D721Med (cell line): ENCODE measurements around the gene PKDCC.
A peak's percentile ranks its signal among the peaks of the same experiment; 100 is the strongest.

ENCODE experiments used
- DNase-seq: peaks from one replicate; pipeline ENCODE4 v3.0.0; 2011; ENCODE audit warnings: low spot score; ENCODE audit not compliant: insufficient read length
- FAIRE-seq: peaks from 2 replicates; lab custom pipeline; 2011; peaks lifted over from hg19 to GRCh38; lab: Jason Lieb, UNC
- TF ChIP-seq, protein P1 (sequence below): IDR thresholded peaks from 2 replicates; pipeline ENCODE4 v1.5.1; 2012; ENCODE audit warnings: mild to moderate bottlenecking, control low read depth; ENCODE audit not compliant: insufficient read depth; ENCODE audit errors: missing control alignments

PKDCC gene, protein sequence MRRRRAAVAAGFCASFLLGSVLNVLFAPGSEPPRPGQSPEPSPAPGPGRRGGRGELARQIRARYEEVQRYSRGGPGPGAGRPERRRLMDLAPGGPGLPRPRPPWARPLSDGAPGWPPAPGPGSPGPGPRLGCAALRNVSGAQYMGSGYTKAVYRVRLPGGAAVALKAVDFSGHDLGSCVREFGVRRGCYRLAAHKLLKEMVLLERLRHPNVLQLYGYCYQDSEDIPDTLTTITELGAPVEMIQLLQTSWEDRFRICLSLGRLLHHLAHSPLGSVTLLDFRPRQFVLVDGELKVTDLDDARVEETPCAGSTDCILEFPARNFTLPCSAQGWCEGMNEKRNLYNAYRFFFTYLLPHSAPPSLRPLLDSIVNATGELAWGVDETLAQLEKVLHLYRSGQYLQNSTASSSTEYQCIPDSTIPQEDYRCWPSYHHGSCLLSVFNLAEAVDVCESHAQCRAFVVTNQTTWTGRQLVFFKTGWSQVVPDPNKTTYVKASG

DNA sequence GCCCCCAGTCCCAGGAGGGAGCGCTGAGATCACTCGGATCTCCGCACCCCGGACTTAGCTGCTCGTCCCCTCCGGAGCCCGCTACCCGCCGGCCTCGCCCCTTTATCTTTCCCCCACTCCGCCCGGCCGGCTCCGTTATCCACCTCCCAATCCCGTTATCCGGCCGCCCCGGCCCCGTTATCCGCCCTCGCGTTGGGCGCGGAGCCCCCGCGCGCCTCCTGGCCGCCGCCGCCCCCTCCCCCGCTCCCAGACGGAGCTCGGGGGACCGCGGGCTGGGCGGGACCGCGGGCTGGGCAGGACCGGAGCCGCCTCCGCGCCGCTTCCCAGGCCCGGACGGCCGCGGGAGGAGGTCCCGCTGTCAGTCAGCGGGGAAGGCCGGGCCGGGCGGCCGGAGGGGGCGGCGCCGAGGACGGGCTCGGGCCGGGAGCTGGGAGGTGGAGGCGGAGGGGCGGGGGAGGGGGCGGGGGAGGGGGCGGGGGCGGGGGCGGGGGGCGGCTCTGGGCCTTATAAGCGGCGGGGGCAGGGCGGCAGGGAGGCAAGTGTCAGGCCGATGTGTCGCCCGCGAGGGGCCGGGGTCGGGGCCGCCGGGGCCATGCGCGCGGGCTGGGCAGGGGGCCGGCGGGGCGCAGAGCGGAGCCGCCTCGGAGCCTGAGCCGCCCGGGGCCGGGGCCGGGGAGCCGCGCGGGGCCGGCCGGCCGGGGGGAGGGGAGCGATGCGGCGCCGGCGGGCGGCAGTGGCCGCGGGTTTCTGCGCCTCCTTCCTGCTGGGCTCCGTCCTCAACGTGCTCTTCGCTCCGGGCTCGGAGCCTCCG lies at the start of gene PKDCC:
Gene PKDCC (plus strand): TSS at position 534 of the 811 bp plus-strand sequence. CDS start 179 bp downstream, at position 713.
- TF ChIP-seq, protein P1, sequence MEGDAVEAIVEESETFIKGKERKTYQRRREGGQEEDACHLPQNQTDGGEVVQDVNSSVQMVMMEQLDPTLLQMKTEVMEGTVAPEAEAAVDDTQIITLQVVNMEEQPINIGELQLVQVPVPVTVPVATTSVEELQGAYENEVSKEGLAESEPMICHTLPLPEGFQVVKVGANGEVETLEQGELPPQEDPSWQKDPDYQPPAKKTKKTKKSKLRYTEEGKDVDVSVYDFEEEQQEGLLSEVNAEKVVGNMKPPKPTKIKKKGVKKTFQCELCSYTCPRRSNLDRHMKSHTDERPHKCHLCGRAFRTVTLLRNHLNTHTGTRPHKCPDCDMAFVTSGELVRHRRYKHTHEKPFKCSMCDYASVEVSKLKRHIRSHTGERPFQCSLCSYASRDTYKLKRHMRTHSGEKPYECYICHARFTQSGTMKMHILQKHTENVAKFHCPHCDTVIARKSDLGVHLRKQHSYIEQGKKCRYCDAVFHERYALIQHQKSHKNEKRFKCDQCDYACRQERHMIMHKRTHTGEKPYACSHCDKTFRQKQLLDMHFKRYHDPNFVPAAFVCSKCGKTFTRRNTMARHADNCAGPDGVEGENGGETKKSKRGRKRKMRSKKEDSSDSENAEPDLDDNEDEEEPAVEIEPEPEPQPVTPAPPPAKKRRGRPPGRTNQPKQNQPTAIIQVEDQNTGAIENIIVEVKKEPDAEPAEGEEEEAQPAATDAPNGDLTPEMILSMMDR, result no peak
- peak; percentile 83 for DNase-seq
- FAIRE-seq, result no peak

DNA sequence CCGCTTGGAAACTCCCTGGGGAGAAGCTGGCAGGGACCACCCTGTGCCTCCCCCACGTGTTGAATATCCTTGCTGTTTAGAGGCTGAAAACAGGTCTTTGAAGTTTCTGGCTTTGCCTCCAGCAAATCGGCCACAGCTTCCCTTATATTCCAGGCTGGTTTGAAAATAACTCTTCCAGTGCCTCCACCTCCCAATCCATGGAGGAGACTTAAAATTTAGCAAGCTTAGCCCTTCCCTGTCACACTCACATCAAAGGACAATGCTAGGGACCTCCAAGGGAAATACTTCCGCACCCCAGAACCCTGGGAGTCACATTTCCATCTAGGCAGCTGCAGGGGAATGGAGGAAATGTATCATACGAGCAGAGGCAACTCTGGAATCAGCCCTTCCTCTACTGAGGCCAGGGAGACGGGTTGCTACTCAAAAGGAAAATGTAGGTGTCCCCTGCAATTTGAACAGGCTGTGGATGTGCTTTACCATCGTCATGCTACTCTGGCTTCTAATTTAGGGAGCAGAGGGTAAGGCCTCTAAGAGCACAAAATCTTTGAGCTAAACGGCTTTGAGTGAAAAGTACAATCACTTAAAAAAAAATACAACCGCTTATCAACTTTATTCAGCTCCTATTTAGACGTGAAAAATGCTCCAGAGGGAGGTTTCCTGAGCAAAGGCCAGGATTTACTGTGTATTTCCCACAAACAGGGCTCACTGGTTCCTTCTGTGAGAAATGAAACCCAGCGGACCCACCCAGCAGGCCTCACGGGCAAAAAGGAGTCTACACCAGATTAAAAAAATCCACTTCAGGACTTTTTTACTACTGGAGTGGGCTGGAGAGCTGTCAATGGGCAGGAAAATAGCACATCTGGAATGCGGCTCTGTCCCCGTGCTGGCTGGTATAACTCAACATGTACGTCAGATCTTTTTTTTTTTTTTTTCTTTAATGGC lies 49.4 kb upstream of the PKDCC start:
- FAIRE-seq (no peak), DNase-seq (no peak)
- TF ChIP-seq, protein P1, result no peak

DNA sequence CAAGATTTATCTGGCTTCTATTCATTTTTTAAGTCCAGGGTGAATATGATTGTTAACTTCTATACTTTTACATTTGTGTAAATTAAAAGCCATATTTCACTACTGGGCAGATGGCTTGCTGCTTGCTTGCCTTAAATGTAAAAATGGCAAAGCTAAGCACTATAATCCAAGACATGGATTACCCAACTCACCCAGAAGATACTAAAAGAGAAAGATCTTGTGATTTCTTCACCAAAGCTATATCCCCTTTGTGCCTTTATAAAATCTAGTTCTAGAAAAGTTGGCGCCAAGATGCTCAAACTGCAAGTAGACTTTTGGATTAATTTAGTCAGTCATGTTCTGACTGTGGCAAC lies 48.7 kb upstream of the PKDCC start:
- TF ChIP-seq, protein P1, result no peak
- no peak for FAIRE-seq

DNA sequence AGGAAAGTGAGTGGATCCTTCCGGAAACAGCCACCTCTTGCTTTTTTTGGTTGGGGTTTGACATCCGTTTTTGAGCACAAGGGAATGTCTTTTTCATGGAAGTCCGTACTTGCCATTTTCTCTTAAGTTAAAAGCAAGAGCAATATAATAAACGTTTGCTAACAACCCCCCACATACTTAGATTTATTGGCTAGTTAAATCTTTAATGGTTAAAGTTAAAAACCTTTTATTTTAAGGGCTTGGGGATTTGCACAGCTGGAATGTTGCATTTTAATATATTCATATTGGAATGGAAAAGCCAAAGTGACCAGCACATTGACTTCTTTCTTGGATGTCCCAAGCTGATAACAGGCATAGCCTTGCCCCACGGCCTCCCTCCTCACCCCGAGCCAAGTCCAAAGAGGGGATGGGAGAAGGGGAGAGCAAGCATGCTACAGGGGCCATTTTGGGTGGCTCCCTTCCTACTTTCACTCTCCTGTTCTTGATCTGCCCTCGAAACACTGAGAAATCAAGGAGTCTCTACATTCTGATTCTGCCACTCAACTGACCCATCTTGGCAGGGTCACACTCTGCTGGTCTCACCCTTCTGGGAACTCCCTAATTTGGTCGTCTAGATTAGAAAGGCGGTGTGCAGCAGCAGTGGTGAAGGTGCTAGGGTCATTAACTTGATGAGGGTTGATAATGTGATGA lies 48.1 kb upstream of the PKDCC start:
- DNase-seq, result no peak

More for the DNA sequence above, 48.7 kb upstream of the PKDCC start:
- DNase-seq, result no peak

DNA sequence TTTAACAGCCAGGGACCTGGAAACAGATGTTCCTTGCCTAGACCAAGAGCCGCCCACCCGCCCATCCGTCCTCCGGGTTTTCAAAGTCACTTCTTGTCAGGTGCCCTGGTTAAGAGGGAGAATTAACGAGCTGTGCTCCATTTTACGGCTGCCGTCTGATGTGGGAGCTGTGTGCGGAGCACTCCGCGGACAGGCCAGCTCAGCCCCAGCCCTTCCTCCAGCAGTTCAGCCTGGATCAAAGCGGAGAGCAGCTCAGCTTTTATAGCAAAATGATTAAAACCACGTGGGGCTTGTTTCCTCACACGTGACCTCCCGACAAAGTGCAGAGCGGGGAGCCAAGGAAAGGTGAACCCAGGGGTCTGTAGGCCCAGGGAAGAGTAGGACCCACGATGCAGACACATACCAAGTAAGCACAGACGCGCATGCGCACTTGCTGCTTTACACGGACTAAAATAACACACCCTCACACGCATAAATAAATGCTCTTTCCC lies 46.1 kb upstream of the PKDCC start:
- TF ChIP-seq, protein P1, result no peak

More for the DNA sequence above, 48.1 kb upstream of the PKDCC start:
- TF ChIP-seq, protein P1, result no peak
- FAIRE-seq, result no peak

DNA sequence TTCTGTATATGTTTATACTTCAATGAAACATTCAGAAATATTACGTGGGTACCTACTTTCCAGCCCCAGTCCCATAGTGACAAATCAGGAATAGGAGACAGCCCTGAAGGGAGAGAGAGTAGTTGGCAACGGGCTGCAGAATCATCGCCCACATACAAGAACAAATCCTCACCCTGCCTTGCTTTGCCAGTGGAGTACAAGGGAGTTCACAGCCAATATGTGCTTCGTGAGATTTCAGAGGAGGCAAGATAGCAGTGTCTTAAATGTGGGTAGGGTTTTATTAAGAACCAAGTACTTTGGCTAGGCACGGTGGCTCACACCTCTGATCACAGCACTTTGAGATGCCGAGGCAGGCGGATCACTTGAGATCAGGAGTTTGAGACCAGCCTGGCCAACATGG lies 40.3 kb upstream of the PKDCC start:
- DNase-seq (no peak), FAIRE-seq (no peak)
- TF ChIP-seq, protein P1, result no peak

More for the DNA sequence above, 46.1 kb upstream of the PKDCC start:
- FAIRE-seq, result no peak
- DNase-seq, result no peak
